Right cardiac atrium (tissue), 5 donors: ENCODE data around the gene ANO10. TPM values are rescaled to one million over a fixed set of nuclear protein-coding genes. Genes with fewer than 3 reads are reported as not detected.
A peak's percentile ranks its signal among the peaks of the same experiment; 100 is the strongest.
"Not testable (repeated sequence)": the region's sequence is repeated elsewhere in the genome, so short reads cannot be mapped to it uniquely, and the experiment has no call there.

ENCODE experiments used
- ATAC-seq, 2 donors: fragments of 200-7000 bp; cut with Tn5 transposase; one replicate each; pipeline versions ENCODE4 v1.8.0 to v1.9.1; 2020; ENCODE audit warnings: moderate library complexity in 2 of 2, mild to moderate bottlenecking in 1 of 2
- DNase-seq, 3 donors: peaks; one replicate each; pipeline ENCODE4 v3.0.0-alpha.2; 2020
- H3K27ac ChIP-seq: one replicate; pipeline ENCODE4 v1.5.1; 2013; ENCODE audit warnings: mild to moderate bottlenecking, low read length, control low read depth, moderate library complexity
- H3K27me3 ChIP-seq: one replicate; pipeline ENCODE4 v1.6.1; 2013; ENCODE audit not compliant: control insufficient read depth, insufficient read depth
- H3K4me1 ChIP-seq: one replicate; pipeline ENCODE4 v1.6.1; 2013; ENCODE audit warnings: low read length; ENCODE audit not compliant: control insufficient read depth, insufficient read depth
- H3K4me3 ChIP-seq: one replicate; pipeline ENCODE4 v1.5.1; 2013; ENCODE audit warnings: low read length, control low read depth
- H3K9me3 ChIP-seq: one replicate; pipeline ENCODE4 v1.6.1; 2013; ENCODE audit warnings: low read length; ENCODE audit not compliant: control insufficient read depth
- WGBS: extraction: QIAGEN DNeasy Blood & Tissue Kit; methylation state at CpG from one replicate; pipeline ENCODE4 v1.1.7; 2013; 5-methylcytosine and 5-hydroxymethylcytosine counted together
- intact Hi-C, 4 donors: fragments of 100-400 bp; cut with DNase I; formaldehyde crosslinking; loops; one replicate each; pipeline versions ENCODE4 v1.11.0 to v1.14.0; 2022 to 2023
- polyA plus RNA-seq: library from polyadenylated mRNA; stranded (reverse); fragments of 200-250 nt; gene quantifications from one replicate; pipeline ENCODE4 v1.2.3, GENCODE V29; 2013
- total RNA-seq, 4 donors: library from RNA; stranded (reverse); fragmentation: NEBNext Ultra II Directional; extraction: Animal tissue kit (Norgen Biotek cat#: 25700); gene quantifications; one replicate each; pipeline ENCODE4 v1.2.1, GENCODE V29; 2021
- donor health status: healthy with polysubstance abuse.
- donor health status: DM: no; HTN: yes; CAD: no.
- donor health status: DM: no; HTN: no; CAD: no.
- donor health status: DM: no; HTN: yes; CAD: no; lungs with severe emphysema.
- donor health status: DM: yes; HTN: yes; CAD: no.

Gene ANO10
- total and polyA plus RNA-seq, 5 donors, result 9.3 to 16.5 (median 15.8) TPM

DNA sequence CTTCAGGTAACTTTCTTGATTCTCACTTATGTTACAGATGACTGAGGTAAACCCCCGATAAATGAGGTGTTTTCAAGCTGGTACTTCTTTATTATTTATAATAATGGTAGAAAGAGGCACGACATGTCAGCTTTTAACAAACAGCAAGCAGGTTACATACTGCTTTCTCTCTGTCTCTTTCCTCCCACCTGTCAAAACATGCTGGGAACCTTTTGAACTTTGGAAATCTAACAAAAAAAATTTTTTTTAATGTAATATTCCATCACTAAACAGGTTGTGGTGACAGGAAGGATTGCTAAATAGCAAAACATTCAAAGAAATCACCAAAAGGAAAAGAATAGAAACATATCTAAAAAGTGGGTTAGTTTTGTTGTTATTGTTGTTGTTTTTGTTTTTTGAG lies 48.2 kb downstream of the ANO10 start:
- Histone ChIP-seq H3K4me1 (no peaks in the 10 kb centered on the region), H3K27ac (no peak overlapping the region), H3K9me3 (no peaks in the 10 kb centered on the region), H3K4me3 (no peak overlapping the region), H3K27me3 (no peaks in the 10 kb centered on the region)
- 93% methylated on average over 2 of the region's 2 CpGs for WGBS
- no peak for ATAC-seq
- intact Hi-C loops, result no loop called here
- DNase-seq, result no peak

DNA sequence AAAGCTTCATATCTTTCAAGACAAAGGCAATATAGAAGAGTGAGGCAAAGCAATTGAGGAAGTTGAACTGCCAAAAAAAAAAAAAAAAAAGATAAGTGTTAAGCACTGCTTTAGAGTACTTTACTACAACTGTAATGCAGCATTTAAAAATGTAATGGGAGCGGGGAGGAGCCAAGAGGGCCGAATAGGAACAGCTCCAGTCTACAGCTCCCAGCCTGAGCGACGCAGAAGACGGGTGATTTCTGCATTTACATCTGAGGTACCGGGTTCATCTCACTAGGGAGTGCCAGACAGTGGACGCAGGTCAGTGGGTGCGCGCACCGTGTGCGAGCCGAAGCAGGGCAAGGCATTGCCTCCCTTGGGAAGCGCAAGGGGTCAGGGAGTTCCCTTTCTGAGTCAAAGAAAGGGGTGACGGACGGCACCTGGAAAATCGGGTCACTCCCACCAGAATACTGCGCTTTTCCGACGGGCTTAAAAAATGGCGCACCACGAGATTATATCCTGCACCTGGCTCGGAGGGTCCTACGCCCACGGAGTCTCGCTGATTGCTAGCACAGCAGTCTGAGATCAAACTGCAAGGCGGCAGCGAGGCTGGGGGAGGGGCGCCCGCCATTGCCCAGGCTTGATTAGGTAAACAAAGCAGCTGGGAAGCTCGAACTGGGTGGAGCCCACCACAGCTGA lies 56.0 kb downstream of the ANO10 start:
- intact Hi-C loops, H3K27ac ChIP-seq, DNase-seq, H3K4me1 ChIP-seq, H3K9me3 ChIP-seq, H3K27me3 ChIP-seq, H3K4me3 ChIP-seq, ATAC-seq: not testable (repeated sequence)
- 90% methylated on average over 20 of the region's 30 CpGs for WGBS

DNA sequence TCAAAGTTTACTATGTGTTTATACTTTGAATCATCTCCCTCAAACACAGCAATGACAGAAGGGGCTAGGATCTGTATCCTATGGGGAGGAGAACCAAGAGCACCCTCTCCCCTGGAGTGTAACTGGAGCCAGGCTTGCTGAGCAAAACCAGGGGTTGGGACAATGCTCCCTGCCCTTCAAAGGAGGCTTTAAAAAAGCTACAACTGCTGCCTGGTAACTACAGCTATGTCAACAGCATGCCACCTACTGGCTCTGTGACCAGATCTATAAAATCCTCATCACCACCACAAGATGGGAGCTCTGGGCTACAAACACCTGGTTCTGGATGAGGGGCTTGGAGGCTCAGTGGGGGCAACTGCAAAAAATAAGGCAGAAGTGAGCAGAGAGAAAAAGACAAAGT lies 61.9 kb downstream of the ANO10 start:
- intact Hi-C loops, result no loop called here
- Histone ChIP-seq H3K4me3 (no peak overlapping the region), H3K27ac (no peak overlapping the region), H3K4me1 (no peaks in the 10 kb centered on the region), H3K9me3 (no peaks in the 10 kb centered on the region), H3K27me3 (no peaks in the 10 kb centered on the region)
- ATAC-seq (peak in 1 of 2 donors; percentile 36), DNase-seq (no peak)

DNA sequence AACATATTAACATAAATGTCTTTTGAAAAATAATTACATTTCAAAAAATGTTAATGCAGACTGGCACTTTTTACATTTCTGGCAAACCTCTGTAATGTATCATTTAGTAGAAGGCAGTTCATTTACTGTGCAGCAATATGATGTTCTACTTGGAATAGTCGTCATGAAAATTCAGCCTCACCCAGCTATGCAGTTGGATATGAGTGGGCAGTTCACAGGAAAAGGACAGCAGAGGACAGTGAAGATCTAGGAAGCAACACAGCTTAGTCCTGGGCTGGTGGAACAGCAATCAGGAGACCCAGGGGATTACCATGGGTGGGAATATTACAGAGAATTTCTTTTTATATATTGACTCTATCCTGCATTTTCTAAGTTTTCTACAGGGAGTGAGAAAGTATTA lies 63.6 kb downstream of the ANO10 start:
- DNase-seq (no peak), ATAC-seq (no peak)
- no peak overlapping the region for H3K27ac ChIP-seq
- intact Hi-C loops, result no loop called here
- no peak overlapping the region for H3K4me3 ChIP-seq
- no peaks in the 10 kb centered on the region for H3K4me1 ChIP-seq
- 66% methylated on average over 1 of the region's 1 CpG for WGBS
- H3K27me3 ChIP-seq, result no peaks in the 10 kb centered on the region
- H3K9me3 ChIP-seq, result no peaks in the 10 kb centered on the region

DNA sequence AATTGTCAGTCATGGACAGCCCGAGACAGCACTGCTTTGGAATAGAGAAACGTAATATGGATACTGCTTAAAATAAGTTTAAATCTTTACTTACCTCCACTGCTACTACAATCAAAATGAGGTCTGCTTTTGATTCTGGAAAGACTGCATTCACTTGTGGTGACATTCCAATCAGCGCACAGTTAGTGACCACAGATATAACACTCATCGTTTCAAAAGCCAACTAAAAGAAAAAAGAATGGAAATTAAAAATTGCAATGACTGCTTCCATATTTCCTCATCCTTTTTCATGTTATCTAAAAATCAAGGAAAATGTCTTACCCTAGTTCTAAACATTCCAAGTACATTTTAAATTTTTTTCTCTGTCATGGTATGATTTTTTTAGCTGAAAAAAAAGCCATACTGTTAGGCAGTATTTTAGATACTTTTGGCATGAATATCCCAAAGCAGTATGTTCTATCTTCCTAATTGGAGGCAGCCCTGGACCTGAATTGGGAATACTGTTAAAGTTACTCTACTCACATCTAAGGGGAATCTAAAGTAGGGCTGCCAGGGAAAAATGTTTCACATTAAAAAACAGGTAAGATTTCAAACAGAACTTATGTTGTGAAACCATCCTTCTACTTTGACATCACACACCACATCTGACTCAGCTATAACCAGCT lies 72.1 kb downstream of the ANO10 start:
- ATAC-seq, result no peak
- Histone ChIP-seq H3K9me3 (no peaks in the 10 kb centered on the region), H3K27me3 (no peaks in the 10 kb centered on the region), H3K27ac (no peak overlapping the region), H3K4me1 (no peaks in the 10 kb centered on the region), H3K4me3 (no peak overlapping the region)
- 87% methylated on average over 4 of the region's 4 CpGs for WGBS
- no peak for DNase-seq
- intact Hi-C loops, result loop anchor here in 1 of 4 donors (5.0 kb wide), 1 partner anchor 648 kb away; no protein-coding TSS in a partner anchor

DNA sequence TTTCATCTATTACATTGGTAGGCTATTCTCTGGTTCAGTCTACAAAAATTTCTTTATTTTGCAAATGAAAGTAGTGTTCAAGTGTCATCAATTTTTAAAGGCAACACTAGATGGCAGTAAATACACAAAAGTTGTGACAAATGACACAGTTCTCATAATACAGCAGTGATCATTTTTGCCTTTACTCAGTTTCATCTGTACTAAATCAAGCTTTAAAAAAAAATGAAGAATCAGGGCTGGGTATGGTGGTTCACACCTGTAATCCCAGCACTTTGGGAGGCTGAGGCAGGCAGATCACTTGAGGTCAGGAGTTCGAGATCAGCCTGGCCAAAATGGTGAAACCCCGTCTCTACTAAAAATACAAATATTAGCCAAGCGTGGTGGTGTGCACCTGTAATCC lies 77.5 kb downstream of the ANO10 start:
- peak; percentile 31 to 59 for ATAC-seq
- intact Hi-C loops, result loop anchor here in 2 of 4 donors (5.0 kb wide), 1 partner anchor 653 kb away; no protein-coding TSS in a partner anchor
- not testable (repeated sequence) for H3K27ac ChIP-seq, H3K4me1 ChIP-seq, H3K9me3 ChIP-seq, H3K27me3 ChIP-seq, DNase-seq, H3K4me3 ChIP-seq
- 97% methylated on average over 3 of the region's 3 CpGs for WGBS

DNA sequence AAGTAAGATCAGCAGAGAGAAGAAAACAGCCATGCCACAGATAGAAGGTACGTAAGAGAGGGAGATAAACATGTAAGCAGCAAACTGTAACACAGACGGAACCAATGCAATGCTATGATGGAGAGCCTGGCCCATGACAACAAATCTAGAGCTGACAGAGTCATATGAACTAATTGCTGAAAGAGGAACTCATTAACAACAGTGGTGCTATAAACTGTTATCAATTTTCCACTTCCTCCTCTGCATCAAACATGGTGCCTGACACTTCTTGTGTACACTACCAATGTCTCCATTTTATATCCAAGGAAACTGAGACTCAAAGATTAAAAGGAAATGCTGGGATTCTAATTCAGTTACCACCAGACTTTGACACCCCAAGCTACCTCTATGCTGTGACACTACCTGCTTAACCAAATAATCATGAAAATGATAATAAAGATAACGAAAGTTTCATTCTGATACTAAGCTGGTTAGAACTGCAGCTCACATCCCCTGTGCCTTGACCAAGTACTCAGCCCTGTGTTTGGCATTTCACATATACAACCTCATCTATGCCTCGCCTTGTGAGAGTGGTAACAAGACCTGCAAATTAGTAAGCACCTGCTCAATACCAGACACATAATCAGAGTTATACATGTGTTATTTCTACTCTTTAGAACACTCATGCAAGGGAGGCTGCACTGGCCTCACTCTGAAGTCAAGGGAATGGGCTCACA lies 79.3 kb downstream of the ANO10 start:
- ATAC-seq, result no peak
- intact Hi-C loops, result loop anchor here in 2 of 4 donors (5.0 kb wide), 1 partner anchor 655 kb away; no protein-coding TSS in a partner anchor

DNA sequence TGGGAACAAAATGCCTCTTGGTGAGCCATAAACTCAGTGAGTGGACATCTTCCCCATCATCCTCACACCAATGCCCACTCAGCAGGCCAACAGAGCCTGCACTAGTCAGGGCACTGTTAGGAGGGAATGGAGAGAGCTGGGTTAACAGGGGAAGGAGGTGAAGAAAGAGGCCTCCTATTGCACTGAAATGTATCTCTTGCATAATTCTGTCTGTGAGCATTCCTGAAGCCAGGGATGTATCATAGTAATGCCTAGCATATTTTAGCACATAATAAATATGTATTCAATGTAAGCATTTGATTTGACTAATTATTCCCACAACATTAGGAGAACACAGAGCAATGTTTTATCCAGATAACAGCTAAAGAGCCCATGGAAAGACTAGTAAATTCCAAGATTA lies 81.2 kb downstream of the ANO10 start:
- no peak for DNase-seq
- no peak for ATAC-seq
- no peak overlapping the region for H3K27ac ChIP-seq
- no peak overlapping the region for H3K4me3 ChIP-seq
- no peaks in the 10 kb centered on the region for H3K4me1 ChIP-seq
- no peaks in the 10 kb centered on the region for H3K27me3 ChIP-seq
- H3K9me3 ChIP-seq, result no peaks in the 10 kb centered on the region
- intact Hi-C loops, result loop anchor here in 2 of 4 donors (5.0 kb wide), 1 partner anchor 657 kb away; no protein-coding TSS in a partner anchor

More for the DNA sequence above, 79.3 kb downstream of the ANO10 start:
- WGBS, result 90% methylated on average over 4 of the region's 4 CpGs
- Histone ChIP-seq H3K27ac (no peak overlapping the region), H3K4me3 (no peak overlapping the region), H3K4me1 (no peaks in the 10 kb centered on the region), H3K27me3 (no peaks in the 10 kb centered on the region), H3K9me3 (no peaks in the 10 kb centered on the region)
- DNase-seq, result no peak

DNA sequence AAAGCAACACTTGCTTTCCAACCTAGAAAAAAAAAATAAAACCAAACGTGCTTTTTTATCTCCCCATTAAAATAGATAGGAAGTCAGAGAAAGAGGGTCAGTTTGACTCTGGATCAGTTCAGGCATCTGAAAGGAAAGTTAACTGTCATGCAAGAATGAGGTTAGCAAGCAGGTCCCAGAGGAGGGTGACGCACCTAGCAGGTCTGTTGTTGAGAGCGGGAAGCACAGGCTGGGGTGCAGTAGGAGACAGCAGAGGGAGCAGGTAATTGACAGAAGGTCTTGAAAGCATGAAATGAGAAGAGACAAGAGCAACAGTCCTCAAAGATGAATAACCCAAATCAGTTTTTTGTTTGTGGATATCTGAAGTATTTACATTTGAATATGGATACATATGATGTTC lies 82.5 kb downstream of the ANO10 start:
- no peak for DNase-seq
- 63% methylated on average over 3 of the region's 3 CpGs for WGBS
- intact Hi-C loops, result no loop called here
- no peaks in the 10 kb centered on the region for H3K9me3 ChIP-seq
- H3K4me3 ChIP-seq, result no peak overlapping the region
- H3K27me3 ChIP-seq, result no peaks in the 10 kb centered on the region
- H3K27ac ChIP-seq, result no peak overlapping the region
- no peaks in the 10 kb centered on the region for H3K4me1 ChIP-seq
- no peak for ATAC-seq

DNA sequence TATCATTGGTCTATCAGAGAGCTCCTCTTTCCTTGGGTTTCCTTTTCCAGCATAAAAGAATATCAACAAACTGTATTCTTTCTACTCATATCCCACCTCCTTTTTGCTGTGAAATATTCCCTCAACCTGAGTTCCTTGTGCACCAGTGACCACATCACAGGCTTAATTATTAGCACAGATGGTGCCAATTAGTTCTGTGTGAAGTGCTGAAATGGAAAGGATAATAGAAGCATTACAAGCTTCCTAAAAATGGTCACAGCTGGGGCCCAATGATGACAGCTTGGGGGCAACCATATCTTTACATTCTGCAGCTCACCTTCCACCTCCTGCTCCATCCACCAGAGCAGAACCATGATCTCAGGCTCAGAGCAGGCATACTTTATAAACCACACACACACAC lies 84.6 kb downstream of the ANO10 start:
- no peak for DNase-seq
- Histone ChIP-seq H3K4me3 (no peak overlapping the region), H3K27ac (no peak overlapping the region), H3K27me3 (no peaks in the 10 kb centered on the region), H3K9me3 (no peaks in the 10 kb centered on the region), H3K4me1 (no peaks in the 10 kb centered on the region)
- no peak for ATAC-seq
- intact Hi-C loops, result no loop called here

DNA sequence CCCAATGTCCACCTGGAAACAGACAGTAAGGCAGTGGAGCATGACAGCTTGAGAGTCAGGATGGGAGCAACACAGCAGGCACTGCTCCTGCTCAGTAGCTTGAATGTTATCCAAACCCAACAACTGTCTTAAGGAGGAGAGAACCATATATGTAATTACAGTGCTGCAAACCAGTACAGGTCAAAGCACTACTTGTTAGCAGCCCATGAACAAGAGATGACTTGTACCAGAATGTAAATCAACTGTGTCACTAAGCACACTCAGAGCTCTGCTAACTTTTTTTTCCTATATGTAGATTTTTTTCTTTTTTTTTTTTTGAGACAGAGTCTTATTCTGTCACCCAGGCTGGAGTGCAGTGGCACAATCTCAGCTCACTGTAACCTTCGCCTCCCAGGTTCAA lies 87.1 kb downstream of the ANO10 start:
- Histone ChIP-seq H3K4me3 (no peak overlapping the region), H3K4me1 (no peaks in the 10 kb centered on the region), H3K27me3 (no peaks in the 10 kb centered on the region), H3K27ac (no peak overlapping the region), H3K9me3 (no peaks in the 10 kb centered on the region)
- ATAC-seq, result no peak
- 96% methylated on average over 1 of the region's 1 CpG for WGBS
- DNase-seq, result no peak
- intact Hi-C loops, result no loop called here
